CD4-positive, alpha-beta memory T cell (primary cell): ENCODE results near the gene SERTAD4. TPM values are rescaled to one million over a fixed set of nuclear protein-coding genes. Genes with fewer than 3 reads are reported as not detected.

Experiments
- CTCF ChIA-PET: fragments of 350-600 bp; sonication (Branson Sonifier 250); formaldehyde crosslinking; loops from one replicate; lab custom pipeline; 2021; ENCODE audit warnings: inconsistent platforms; ENCODE audit not compliant: partially characterized antibody; lab: Charles Lee
- POLR2A ChIA-PET: fragments of 350-600 bp; sonication (Branson Sonifier 250); formaldehyde crosslinking; loops from one replicate; lab custom pipeline; 2021; ENCODE audit not compliant: partially characterized antibody; lab: Charles Lee
- DNase-seq, 5 donors: peaks; one replicate each; pipeline versions ENCODE4 v3.0.0 to v3.0.0-alpha.2; 2020 to 2022; ENCODE audit warnings: mixed read lengths in 1 of 5
- H3K27ac ChIP-seq: one replicate; pipeline ENCODE4 v1.7.0; 2013; ENCODE audit warnings: low read depth, low read length
- H3K27me3 ChIP-seq: 2 replicates; pipeline ENCODE4 v1.7.0; 2013; ENCODE audit warnings: mild to moderate bottlenecking, low read length, moderate library complexity; ENCODE audit not compliant: insufficient read depth
- H3K36me3 ChIP-seq: 2 replicates; pipeline ENCODE4 v1.7.0; 2013; ENCODE audit warnings: mild to moderate bottlenecking, low read length, moderate library complexity; ENCODE audit not compliant: insufficient read depth
- H3K4me1 ChIP-seq: 2 replicates; pipeline ENCODE4 v1.7.0; 2013; ENCODE audit warnings: mild to moderate bottlenecking, low read length, moderate library complexity; ENCODE audit not compliant: insufficient read depth
- H3K4me3 ChIP-seq, 2 donors: one replicate each; pipeline ENCODE4 v1.7.0; 2013; ENCODE audit warnings: low read length in 2 of 2, mild to moderate bottlenecking in 1 of 2
- H3K9me3 ChIP-seq, 2 donors: one replicate each; pipeline ENCODE4 v1.7.0; 2013; ENCODE audit warnings: low read length in 2 of 2, control low read depth in 1 of 2; ENCODE audit not compliant: control insufficient read depth in 1 of 2
- H3K27ac Mint-ChIP-seq, 7 donors: one replicate each; pipeline ENCODE4 v1.8.0; 2020 to 2021; ENCODE audit warnings: mixed read lengths in 7 of 7, mild to moderate bottlenecking in 6 of 7, inconsistent platforms in 3 of 7, moderate library complexity in 3 of 7
- H3K27me3 Mint-ChIP-seq, 2 donors: one replicate each; pipeline ENCODE4 v1.8.0; 2020 to 2021; ENCODE audit warnings: mixed read lengths in 2 of 2
- H3K36me3 Mint-ChIP-seq, 2 donors: one replicate each; pipeline ENCODE4 v1.8.0; 2020 to 2021; ENCODE audit warnings: mixed read lengths in 2 of 2, inconsistent platforms in 1 of 2, mild to moderate bottlenecking in 1 of 2
- H3K4me1 Mint-ChIP-seq, 4 donors: one replicate each; pipeline ENCODE4 v1.8.0; 2020 to 2021; ENCODE audit warnings: mixed read lengths in 4 of 4, mild to moderate bottlenecking in 1 of 4
- H3K4me3 Mint-ChIP-seq, 8 donors: one replicate each; pipeline ENCODE4 v1.8.0; 2020 to 2021; ENCODE audit warnings: mixed read lengths in 8 of 8, mild to moderate bottlenecking in 7 of 8, moderate library complexity in 6 of 8, inconsistent platforms in 3 of 8
- H3K9me3 Mint-ChIP-seq, 8 donors: one replicate each; pipeline ENCODE4 v1.8.0; 2020 to 2021; ENCODE audit warnings: mixed read lengths in 8 of 8, mild to moderate bottlenecking in 5 of 8, inconsistent platforms in 3 of 8, moderate library complexity in 1 of 8
- intact Hi-C: fragments of 100-400 bp; cut with micrococcal nuclease; formaldehyde crosslinking; loops from one replicate; pipeline ENCODE4 v1.15.1; 2023
- polyA plus RNA-seq, 2 donors: library from polyadenylated mRNA; unstranded; fragments of 300-500 nt; fragmentation: Illumina TruSeq; gene quantifications; one replicate each; pipeline ENCODE4 v1.2.3, GENCODE V29; 2021
- total RNA-seq, 2 experiments: library from RNA; stranded (reverse); gene quantifications; one replicate each; pipeline ENCODE4 v1.2.3, GENCODE V29; 2021

The SERTAD4 gene
- total and polyA plus RNA-seq, 4 experiments from 2014 or later: not detected

DNA sequence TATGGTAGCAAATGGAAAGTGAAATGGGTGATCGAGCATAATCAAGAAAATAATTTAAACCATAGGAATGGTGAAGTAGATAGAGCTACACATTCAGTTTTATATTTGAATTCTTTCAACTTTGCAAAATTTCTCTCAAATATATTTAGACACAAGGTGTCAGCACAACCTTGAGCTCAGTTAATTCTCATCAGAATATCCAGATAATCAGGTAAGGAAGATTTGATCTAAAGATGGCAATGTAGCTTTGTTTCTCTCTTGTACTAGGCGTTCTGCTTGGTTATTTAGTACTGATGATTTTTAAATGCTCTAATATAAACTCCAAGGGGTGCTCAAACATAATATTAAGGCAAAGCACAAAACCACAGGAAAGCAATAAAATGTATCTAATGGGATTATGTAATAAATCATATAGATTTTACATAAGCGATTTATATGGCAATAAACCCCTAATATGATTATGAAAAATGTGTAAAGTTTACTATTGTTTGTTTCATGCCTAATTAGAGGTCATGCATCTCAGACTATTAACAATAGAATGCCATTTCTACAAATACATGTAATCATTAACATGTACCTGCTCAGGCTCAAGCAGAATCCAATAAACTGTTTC lies 32.4 kb upstream of the SERTAD4 start:
- Mint-ChIP-seq H3K9me3 (peaks cover 0 to 13% (median 4%) of the 10 kb centered on the region in 8 donors), H3K27ac (no peak overlapping the region), H3K27me3 (peaks cover 1 to 4% of the 10 kb centered on the region in 2 donors), H3K36me3 (peaks cover 0 to 5% of the 10 kb centered on the region in 2 donors), H3K4me1 (no peaks in the 10 kb centered on the region), H3K4me3 (no peak overlapping the region)
- H3K9me3 ChIP-seq: peaks cover 0 to 7% of the 10 kb centered on the region in 2 donors
- no peak for DNase-seq
- intact Hi-C loops: no loop called here
- no peaks in the 10 kb centered on the region for H3K36me3 ChIP-seq
- CTCF ChIA-PET: no interaction called here
- no peaks in the 10 kb centered on the region for H3K27me3 ChIP-seq
- H3K4me3 ChIP-seq: no peak overlapping the region
- POLR2A ChIA-PET: no interaction called here
- H3K27ac ChIP-seq: no peak overlapping the region
- H3K4me1 ChIP-seq: no peaks in the 10 kb centered on the region

DNA sequence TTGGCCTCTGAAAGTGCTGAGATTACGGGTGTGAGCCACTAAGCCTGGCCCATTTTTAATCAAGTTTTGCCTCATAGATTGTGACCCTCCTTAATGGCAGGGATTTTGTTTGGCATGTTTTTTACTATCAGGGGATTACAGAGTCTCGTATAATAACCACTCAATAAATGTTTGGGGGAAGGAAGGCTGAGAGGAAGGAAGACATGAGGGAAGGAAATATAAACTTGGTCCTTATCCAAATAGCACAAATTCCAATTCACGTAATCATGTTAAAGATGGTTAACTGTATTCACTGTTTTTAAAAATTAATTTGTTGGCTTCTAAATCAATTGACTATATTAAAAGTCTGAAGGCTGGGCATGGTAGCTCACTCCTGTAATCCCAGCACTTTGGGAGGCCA lies 30.9 kb upstream of the SERTAD4 start:
- CTCF ChIA-PET: no interaction called here

DNA sequence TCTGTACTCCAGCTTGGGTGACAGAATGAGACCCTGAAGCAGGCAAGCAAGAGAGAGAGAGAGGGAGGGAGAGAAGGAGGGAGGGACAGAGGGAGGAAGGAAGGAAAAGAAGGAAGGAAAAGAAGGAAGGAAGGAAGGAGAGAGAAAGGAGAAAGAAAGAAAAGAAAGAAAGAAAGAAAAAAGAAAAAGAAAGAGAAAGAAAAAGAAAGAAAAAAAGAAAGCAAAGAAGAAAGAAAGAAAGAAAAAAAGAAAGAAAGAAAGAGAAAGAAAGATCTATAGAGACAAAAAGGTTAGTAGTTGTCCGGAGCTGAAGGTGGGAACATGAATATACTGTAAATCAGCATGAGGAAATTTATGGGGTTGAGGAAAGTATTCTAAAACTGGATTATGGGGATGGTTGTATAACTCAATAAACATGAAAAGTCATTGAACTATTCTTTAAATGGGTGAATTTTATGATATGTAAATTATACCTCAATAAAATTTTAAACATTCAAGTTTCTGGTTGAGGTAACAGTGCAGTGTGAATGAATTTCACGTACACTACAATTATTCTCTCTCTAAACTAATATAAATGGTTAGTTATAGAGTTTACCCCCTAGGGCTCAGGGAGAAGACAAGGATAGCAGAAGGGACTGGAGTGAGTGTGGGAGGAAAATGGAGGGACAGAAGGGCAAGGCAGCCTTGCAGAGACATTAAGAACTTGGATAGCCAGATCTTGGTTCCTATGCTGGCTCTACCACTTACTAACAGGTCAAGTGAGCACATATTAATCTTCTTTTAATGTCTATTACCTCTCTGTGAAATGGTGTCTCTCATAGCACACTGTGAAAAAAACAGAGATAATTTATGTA lies 24.8 kb upstream of the SERTAD4 start:
- Mint-ChIP-seq H3K27me3 (peaks cover 11 to 17% of the 10 kb centered on the region in 2 donors), H3K4me3 (no peak overlapping the region), H3K9me3 (peaks cover 0 to 4% (median 0%) of the 10 kb centered on the region in 8 donors), H3K27ac (no peak overlapping the region), H3K36me3 (no peaks in the 10 kb centered on the region), H3K4me1 (no peaks in the 10 kb centered on the region)
- H3K4me3 ChIP-seq: no peak overlapping the region
- H3K27me3 ChIP-seq: no peaks in the 10 kb centered on the region
- ChIA-PET CTCF (no interaction called here), POLR2A (no interaction called here)
- no peaks in the 10 kb centered on the region for H3K9me3 ChIP-seq
- intact Hi-C loops: no loop called here
- DNase-seq: no peak
- H3K4me1 ChIP-seq: no peaks in the 10 kb centered on the region
- no peaks in the 10 kb centered on the region for H3K36me3 ChIP-seq
- H3K27ac ChIP-seq: no peak overlapping the region

More for the DNA sequence above, 30.9 kb upstream of the SERTAD4 start:
- Histone ChIP-seq H3K4me3 (no peak overlapping the region), H3K27ac (no peak overlapping the region), H3K9me3 (no peaks in the 10 kb centered on the region), H3K27me3 (no peaks in the 10 kb centered on the region), H3K36me3 (no peaks in the 10 kb centered on the region), H3K4me1 (no peaks in the 10 kb centered on the region)
- H3K9me3 Mint-ChIP-seq: peaks cover 0 to 11% (median 1%) of the 10 kb centered on the region in 8 donors
- H3K36me3 Mint-ChIP-seq: no peaks in the 10 kb centered on the region
- no peak overlapping the region for H3K27ac Mint-ChIP-seq
- no peak for DNase-seq
- H3K4me1 Mint-ChIP-seq: no peaks in the 10 kb centered on the region
- POLR2A ChIA-PET: no interaction called here
- H3K4me3 Mint-ChIP-seq: no peak overlapping the region
- intact Hi-C loops: no loop called here
- H3K27me3 Mint-ChIP-seq: peaks cover 4 to 5% of the 10 kb centered on the region in 2 donors

GRCh38 chr1:210213335-210213734 lies 19.3 kb upstream of the SERTAD4 start:
- no peak for DNase-seq
- CTCF ChIA-PET: no interaction called here
- no peaks in the 10 kb centered on the region for H3K4me1 ChIP-seq
- Mint-ChIP-seq H3K4me1 (no peaks in the 10 kb centered on the region), H3K9me3 (peaks cover 0 to 3% (median 0%) of the 10 kb centered on the region in 8 donors), H3K4me3 (no peak overlapping the region), H3K27ac (no peak overlapping the region), H3K36me3 (no peaks in the 10 kb centered on the region), H3K27me3 (peaks cover 20 to 22% of the 10 kb centered on the region in 2 donors)
- H3K9me3 ChIP-seq: no peaks in the 10 kb centered on the region
- H3K27ac ChIP-seq: no peak overlapping the region
- no peak overlapping the region for H3K4me3 ChIP-seq
- intact Hi-C loops: no loop called here
- no peaks in the 10 kb centered on the region for H3K36me3 ChIP-seq
- H3K27me3 ChIP-seq: no peaks in the 10 kb centered on the region
- POLR2A ChIA-PET: no interaction called here

DNA sequence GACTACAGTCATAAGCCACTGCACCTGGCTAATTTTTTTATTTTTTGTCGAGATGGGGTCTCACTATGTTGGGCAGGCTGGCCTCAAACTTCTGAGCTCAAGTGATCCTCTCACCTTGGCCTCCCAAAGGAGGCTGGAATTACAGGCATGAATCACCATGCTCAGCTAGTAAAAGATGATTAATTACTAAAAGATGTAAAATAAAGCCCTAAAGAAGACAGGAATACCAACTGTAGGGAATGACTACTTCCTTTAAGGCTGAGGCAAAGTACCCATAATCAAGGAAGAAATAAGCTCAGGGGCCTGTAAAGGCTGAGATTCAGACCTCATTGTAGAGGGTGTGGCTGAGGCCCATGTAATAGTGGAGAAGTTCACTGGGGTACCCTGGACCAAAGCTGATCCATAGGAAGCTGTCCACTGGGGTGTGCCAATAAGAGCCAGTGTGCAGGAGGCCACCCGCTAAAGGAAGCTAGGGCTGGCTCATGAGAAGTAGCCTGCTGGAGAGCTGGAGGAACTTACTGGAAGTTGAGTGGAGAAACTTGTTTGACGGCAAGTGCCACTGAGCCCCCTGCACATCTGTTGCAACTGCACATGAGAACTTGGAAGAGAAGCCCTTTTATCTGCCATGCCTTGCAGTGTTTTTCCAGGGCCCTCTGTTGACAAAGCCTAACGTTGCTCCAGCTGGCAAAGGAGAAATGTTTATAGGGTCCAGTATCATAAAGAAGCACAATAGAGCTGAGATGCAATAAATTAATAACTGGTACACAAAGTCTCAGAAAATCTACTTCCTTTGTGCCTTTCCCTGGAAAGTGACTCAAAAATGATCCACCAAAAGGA lies 17.8 kb upstream of the SERTAD4 start:
- POLR2A ChIA-PET: no interaction called here
- Mint-ChIP-seq H3K27ac (no peak overlapping the region), H3K27me3 (peaks cover 19 to 22% of the 10 kb centered on the region in 2 donors), H3K4me1 (no peaks in the 10 kb centered on the region), H3K9me3 (peaks cover 0 to 3% (median 0%) of the 10 kb centered on the region in 8 donors), H3K4me3 (no peak overlapping the region), H3K36me3 (no peaks in the 10 kb centered on the region)
- H3K4me1 ChIP-seq: no peaks in the 10 kb centered on the region
- no peak overlapping the region for H3K4me3 ChIP-seq
- no peaks in the 10 kb centered on the region for H3K9me3 ChIP-seq
- H3K36me3 ChIP-seq: no peaks in the 10 kb centered on the region
- intact Hi-C loops: no loop called here
- no peak for DNase-seq
- H3K27ac ChIP-seq: no peak overlapping the region
- CTCF ChIA-PET: no interaction called here
- H3K27me3 ChIP-seq: no peaks in the 10 kb centered on the region

DNA sequence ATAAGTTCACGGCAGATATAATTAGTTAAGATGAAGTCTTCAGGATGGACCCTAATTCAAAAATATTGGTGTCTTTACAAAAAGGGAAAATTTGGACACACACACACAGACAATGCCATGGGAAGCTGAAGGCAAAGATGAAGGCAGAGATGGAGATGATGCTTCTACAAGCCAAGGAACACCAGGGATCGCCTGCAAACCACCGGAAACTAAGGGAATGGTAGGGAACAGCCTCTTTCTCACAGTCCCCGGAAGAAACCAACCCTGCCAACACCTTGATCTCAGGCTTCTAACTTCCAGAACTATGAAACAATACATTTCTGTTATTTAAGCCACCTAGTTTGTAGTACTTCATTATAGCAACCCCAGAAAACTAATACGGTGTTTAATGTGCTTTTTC lies 15.1 kb upstream of the SERTAD4 start:
- H3K36me3 Mint-ChIP-seq: no peaks in the 10 kb centered on the region
- Histone ChIP-seq H3K36me3 (no peaks in the 10 kb centered on the region), H3K4me1 (no peaks in the 10 kb centered on the region), H3K27me3 (no peaks in the 10 kb centered on the region), H3K9me3 (no peaks in the 10 kb centered on the region), H3K27ac (no peak overlapping the region), H3K4me3 (no peak overlapping the region)
- no peak for DNase-seq
- CTCF ChIA-PET: no interaction called here
- no peak overlapping the region for H3K27ac Mint-ChIP-seq
- POLR2A ChIA-PET: no interaction called here
- H3K4me3 Mint-ChIP-seq: no peak overlapping the region
- no peaks in the 10 kb centered on the region for H3K4me1 Mint-ChIP-seq
- H3K9me3 Mint-ChIP-seq: peaks cover 0 to 3% (median 0%) of the 10 kb centered on the region in 8 donors
- peaks cover 20 to 22% of the 10 kb centered on the region in 2 donors for H3K27me3 Mint-ChIP-seq
- intact Hi-C loops: no loop called here

DNA sequence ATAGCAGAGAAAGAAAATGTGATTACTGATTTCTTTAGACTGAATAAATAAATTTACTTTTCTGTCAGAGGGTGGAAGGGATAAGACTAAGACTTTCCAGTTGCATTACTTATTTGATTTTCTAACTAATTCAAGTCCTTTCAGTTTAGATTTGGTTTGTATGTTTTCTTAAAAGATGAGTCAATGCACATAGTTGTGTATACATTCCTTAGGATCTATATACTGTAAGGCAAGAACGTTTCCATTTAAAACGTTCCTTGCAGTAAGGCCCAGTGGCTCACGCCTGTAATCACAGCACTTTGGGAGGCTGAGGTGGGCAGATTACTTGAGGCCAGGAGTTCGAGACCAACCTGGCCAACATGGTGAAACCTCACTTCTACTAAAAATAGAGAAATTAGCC lies 14.5 kb upstream of the SERTAD4 start:
- no peaks in the 10 kb centered on the region for H3K4me1 ChIP-seq
- POLR2A ChIA-PET: no interaction called here
- H3K27me3 ChIP-seq: no peaks in the 10 kb centered on the region
- Mint-ChIP-seq H3K36me3 (no peaks in the 10 kb centered on the region), H3K9me3 (peaks cover 0 to 3% (median 0%) of the 10 kb centered on the region in 8 donors), H3K27me3 (peaks cover 20 to 27% of the 10 kb centered on the region in 2 donors), H3K27ac (no peak overlapping the region), H3K4me3 (no peak overlapping the region), H3K4me1 (no peaks in the 10 kb centered on the region)
- H3K36me3 ChIP-seq: no peaks in the 10 kb centered on the region
- H3K27ac ChIP-seq: no peak overlapping the region
- CTCF ChIA-PET: no interaction called here
- H3K9me3 ChIP-seq: no peaks in the 10 kb centered on the region
- no peak for DNase-seq
- H3K4me3 ChIP-seq: no peak overlapping the region
- intact Hi-C loops: no loop called here
